ENCODE measurements around the gene AOPEP.

DNA sequence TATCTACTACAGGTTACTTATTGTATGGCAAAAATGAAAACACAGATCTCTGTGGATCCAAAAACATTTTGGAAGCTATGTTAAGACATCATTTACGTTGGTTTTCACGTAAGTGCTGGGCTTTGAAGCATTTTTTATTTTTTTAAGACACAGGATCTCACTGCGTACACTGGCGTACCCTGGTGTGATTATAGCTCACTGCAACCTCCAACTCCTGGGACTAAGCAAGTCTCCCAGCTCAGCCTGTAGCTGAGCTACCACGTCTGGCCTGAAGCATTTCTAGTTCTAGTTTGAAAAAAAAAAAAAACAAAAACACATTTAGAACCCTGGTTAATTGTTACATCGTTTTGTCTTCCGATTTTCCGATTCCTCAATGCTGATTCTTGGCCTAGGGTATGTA, 131.3 kb downstream of the AOPEP start:
- TF ChIP-seq, protein P1, sequence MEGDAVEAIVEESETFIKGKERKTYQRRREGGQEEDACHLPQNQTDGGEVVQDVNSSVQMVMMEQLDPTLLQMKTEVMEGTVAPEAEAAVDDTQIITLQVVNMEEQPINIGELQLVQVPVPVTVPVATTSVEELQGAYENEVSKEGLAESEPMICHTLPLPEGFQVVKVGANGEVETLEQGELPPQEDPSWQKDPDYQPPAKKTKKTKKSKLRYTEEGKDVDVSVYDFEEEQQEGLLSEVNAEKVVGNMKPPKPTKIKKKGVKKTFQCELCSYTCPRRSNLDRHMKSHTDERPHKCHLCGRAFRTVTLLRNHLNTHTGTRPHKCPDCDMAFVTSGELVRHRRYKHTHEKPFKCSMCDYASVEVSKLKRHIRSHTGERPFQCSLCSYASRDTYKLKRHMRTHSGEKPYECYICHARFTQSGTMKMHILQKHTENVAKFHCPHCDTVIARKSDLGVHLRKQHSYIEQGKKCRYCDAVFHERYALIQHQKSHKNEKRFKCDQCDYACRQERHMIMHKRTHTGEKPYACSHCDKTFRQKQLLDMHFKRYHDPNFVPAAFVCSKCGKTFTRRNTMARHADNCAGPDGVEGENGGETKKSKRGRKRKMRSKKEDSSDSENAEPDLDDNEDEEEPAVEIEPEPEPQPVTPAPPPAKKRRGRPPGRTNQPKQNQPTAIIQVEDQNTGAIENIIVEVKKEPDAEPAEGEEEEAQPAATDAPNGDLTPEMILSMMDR (conservative IDR thresholded peaks at IDR 0.05; ENCODE audit: low read length), result peak; percentile 31; the same call in 1 of the 2 replicates
- no peak for TF ChIP-seq EZH2phosphoT487 (IDR thresholded peaks at IDR 0.05; ENCODE audit: borderline replicate concordance)
